ENCODE measurements around the gene HIPK4. TPM values are rescaled to one million over a fixed set of nuclear protein-coding genes. Genes with fewer than 3 reads are reported as not detected.

The HIPK4 gene
- polyA plus RNA-seq, 1 experiment: 0.09 TPM

DNA sequence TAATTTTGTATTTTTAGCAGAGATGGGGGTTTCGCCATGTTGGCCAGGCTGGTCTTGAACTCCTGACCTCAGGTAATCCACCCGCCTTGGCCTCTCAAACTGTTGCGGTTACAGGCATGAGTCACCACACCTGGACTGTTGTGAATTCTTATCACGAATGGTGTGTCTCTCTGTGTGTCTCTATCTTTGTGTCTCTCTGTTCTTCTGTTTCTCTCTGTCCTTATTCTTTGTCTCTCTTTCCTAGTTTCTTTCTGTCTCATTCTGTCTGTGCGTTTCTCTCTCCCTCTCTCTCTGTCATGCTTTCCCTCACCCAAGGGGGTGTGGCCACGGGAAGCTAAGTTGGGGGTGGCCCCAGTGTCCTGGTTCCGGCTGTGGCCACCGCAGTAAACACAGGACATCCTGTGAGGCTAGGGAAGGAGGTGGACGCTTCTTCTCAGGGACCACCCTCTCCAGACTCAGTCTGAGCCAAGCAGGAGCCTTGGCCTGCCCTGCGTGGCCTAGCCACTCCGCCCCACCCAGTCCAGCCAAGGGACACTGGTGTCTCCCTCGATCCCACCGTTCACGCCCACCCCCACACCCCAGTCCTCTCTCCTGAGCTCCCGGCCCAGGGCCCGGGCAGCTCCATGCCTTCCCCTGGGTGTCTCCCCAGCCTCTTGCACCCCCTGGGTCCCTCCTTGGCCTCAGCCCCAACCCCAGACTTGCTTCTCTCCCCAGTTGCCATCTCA, 27.1 kb upstream of the HIPK4 start:
- Histone ChIP-seq H3K4me3 (ENCODE audit: low read depth, low read length) (no peak overlapping the region), H3K9me3 (ENCODE audit: control insufficient read depth, insufficient read depth, low read length) (peaks cover 3% of the 10 kb centered on the region; the same call in 1 of the 2 replicates), H3K27ac (ENCODE audit: low read depth, low read length) (no peak overlapping the region), H3K27me3 (ENCODE audit: control insufficient read depth, insufficient read depth, low read length) (no peaks in the 10 kb centered on the region)
- no peak for TF ChIP-seq CTCF (IDR thresholded peaks at IDR 0.05; ENCODE audit: low read depth, low read length)
- CTCF ChIA-PET: interaction anchor here (0.6 to 1.0 kb wide), 3 partner anchors 20 to 185 kb away, joined by 3 to 4 read pairs (median 3); no protein-coding TSS in a partner anchor
- DNase-seq (ENCODE audit: low read depth, low spot score): no peak
- POLR2A ChIA-PET: interaction anchor here (0.6 to 1.4 kb wide), 3 partner anchors 9 to 124 kb away, joined by 3 to 6 read pairs (median 4); partner anchors contain the start of gene SERTAD1

GRCh38 chr19:40415768-40416167, 25.8 kb upstream of the HIPK4 start:
- no peaks in the 10 kb centered on the region for H3K27me3 ChIP-seq (ENCODE audit: control insufficient read depth, insufficient read depth, low read length)
- POLR2A ChIA-PET: interaction anchor here (1.4 kb wide), 1 partner anchor 10 kb away, joined by 4 read pairs; the partner anchor contains the start of gene SERTAD1
- CTCF ChIA-PET: interaction anchor here (1.0 kb wide), 1 partner anchor 186 kb away, joined by 4 read pairs; no protein-coding TSS in a partner anchor
- H3K4me3 ChIP-seq (ENCODE audit: low read depth, low read length): no peak overlapping the region
- H3K9me3 ChIP-seq (ENCODE audit: control insufficient read depth, insufficient read depth, low read length): peaks cover 2% of the 10 kb centered on the region; the same call in 1 of the 2 replicates
- TF ChIP-seq CTCF (IDR thresholded peaks at IDR 0.05; ENCODE audit: low read depth, low read length): no peak
- H3K27ac ChIP-seq (ENCODE audit: low read depth, low read length): no peak overlapping the region
- DNase-seq (ENCODE audit: low read depth, low spot score): no peak

- DNase-seq (ENCODE audit: low read depth, low spot score): no peak
Measured at GRCh38 chr19:40414542-40415535, 24.9 kb upstream of the HIPK4 start.

DNA sequence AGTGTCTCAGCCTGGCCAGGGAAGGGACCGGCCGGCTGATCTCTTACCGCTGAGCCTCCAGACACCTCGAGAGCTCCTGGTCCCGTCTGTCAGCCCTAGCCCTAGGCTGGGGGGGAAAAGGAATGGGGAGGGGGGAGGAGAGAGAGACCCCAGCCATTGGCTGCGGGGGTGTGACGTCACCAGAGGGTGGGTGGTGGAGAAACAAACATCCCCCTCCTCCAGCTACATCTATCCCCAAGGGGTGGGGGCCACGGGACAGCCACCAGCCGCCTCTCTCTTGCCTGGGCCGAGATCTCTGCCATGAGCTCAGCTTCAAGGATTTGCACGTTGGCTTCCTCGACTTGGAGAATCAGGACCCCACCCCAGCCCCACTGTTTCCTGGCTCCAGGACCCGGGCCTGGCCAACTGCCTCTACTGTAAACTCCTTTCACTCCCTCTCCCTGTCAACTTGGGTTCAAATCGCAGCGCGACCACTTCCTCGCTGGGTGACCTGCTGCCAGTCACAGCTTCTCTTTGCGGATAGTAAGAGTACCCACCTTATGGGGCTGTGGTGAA, 23.4 kb upstream of the HIPK4 start, which contains the start of gene PRX:
Gene PRX, minus strand, starts transcription at position 88 of the 555 bp plus-strand sequence. CDS start 5,446 bp downstream, outside the sequence.
- POLR2A ChIA-PET: interaction anchor here (0.9 kb wide), 1 partner anchor 8 kb away, joined by 4 read pairs; no protein-coding TSS in a partner anchor
- CTCF ChIA-PET: interaction anchor here (0.6 to 4.5 kb wide), 3 partner anchors 7 to 221 kb away, joined by 3 to 35 read pairs (median 5); no protein-coding TSS in a partner anchor

More at GRCh38 chr19:40414542-40415535, 24.9 kb upstream of the HIPK4 start:
- H3K27ac ChIP-seq (ENCODE audit: low read depth, low read length): no peak overlapping the region
- H3K9me3 ChIP-seq (ENCODE audit: control insufficient read depth, insufficient read depth, low read length): no peaks in the 10 kb centered on the region; the same call in 1 of the 2 replicates
- no peak for TF ChIP-seq CTCF (IDR thresholded peaks at IDR 0.05; ENCODE audit: low read depth, low read length)
- CTCF ChIA-PET: no interaction called here
- H3K27me3 ChIP-seq (ENCODE audit: control insufficient read depth, insufficient read depth, low read length): no peaks in the 10 kb centered on the region
- POLR2A ChIA-PET: interaction anchor here (1.4 kb wide), 1 partner anchor 11 kb away, joined by 4 read pairs; the partner anchor contains the start of gene SERTAD1
- no peak overlapping the region for H3K4me3 ChIP-seq (ENCODE audit: low read depth, low read length)

More for the DNA sequence above, 23.4 kb upstream of the HIPK4 start, which contains the start of gene PRX:
- no peaks in the 10 kb centered on the region for H3K27me3 ChIP-seq (ENCODE audit: control insufficient read depth, insufficient read depth, low read length)
- no peak within 1 kb of the TSS for H3K27ac ChIP-seq (ENCODE audit: low read depth, low read length)
- DNase-seq (ENCODE audit: low read depth, low spot score): no peak
- H3K9me3 ChIP-seq (ENCODE audit: control insufficient read depth, insufficient read depth, low read length): no peaks in the 10 kb centered on the region; the same call in 1 of the 2 replicates
- H3K4me3 ChIP-seq (ENCODE audit: low read depth, low read length): no peak within 1 kb of the TSS
- TF ChIP-seq CTCF (IDR thresholded peaks at IDR 0.05; ENCODE audit: low read depth, low read length): no peak

Data from AG04450 (cell line).